Measurements from ENCODE around the gene CCL3.
"Not testable (repeated sequence)": the region's sequence is repeated elsewhere in the genome, so short reads cannot be mapped to it uniquely, and the experiment has no call there.

DNA sequence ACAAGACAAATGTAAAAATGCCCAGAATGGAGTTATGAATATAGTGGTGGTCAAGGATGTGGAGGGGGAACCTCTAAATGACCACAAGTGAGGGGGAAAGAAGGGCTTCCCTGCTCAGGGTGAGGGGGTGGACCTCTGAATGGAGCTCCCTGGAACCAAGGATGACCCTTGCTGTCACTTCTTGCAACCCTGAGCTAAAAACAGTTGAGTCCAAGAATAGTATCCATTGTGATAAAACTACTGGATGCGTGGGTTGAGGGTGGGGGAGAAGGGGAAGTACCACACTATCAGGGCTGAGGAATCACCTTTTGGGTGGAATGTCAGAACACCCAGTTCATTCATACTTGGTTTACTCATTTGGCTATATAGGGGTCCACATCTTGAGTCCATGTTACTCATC lies 9.1 kb upstream of the CCL3 start:
- not testable (repeated sequence) for TF ChIP-seq CTCF (IDR thresholded peaks at IDR 0.05; ENCODE audit: low read depth, low read length, poor library complexity, severe bottlenecking); EZH2phosphoT487 (IDR thresholded peaks at IDR 0.05; ENCODE audit: borderline replicate concordance, low read length)

Measured in DOHH2 (cell line).